ENCODE data around the gene OR6J1. TPM values are rescaled to one million over a fixed set of nuclear protein-coding genes. Genes with fewer than 3 reads are reported as not detected.
A peak's percentile ranks its signal among the peaks of the same experiment; 100 is the strongest.
"Not testable (repeated sequence)": the region's sequence is repeated elsewhere in the genome, so short reads cannot be mapped to it uniquely, and the experiment has no call there.

Gene OR6J1
- total RNA-seq, 1 donor = not detected

- DNase-seq (ENCODE audit: low read depth) = no peak
- no peak overlapping the region for H3K4me3 ChIP-seq (ENCODE audit: low read depth, low read length)
- TF ChIP-seq CTCF (IDR thresholded peaks at IDR 0.05; ENCODE audit: insufficient read depth, low read depth, low read length) = no peak
Measured at GRCh38 chr14:22593601-22594000, 50.6 kb downstream of the OR6J1 start.

GRCh38 chr14:22593189-22593588, 51.0 kb downstream of the OR6J1 start:
- TF ChIP-seq CTCF (IDR thresholded peaks at IDR 0.05; ENCODE audit: insufficient read depth, low read depth, low read length) = no peak
- no peak for DNase-seq (ENCODE audit: low read depth)
- H3K4me3 ChIP-seq (ENCODE audit: low read depth, low read length) = no peak overlapping the region

GRCh38 chr14:22589096-22589839, 54.9 kb downstream of the OR6J1 start, which contains the start of gene DAD1:
DAD1 (minus strand) TSS chr14:22589224; CDS start chr14:22589157, 67 bp downstream.
- TF ChIP-seq CTCF (IDR thresholded peaks at IDR 0.05; ENCODE audit: insufficient read depth, low read depth, low read length) = no peak
- peak; percentile 100 for DNase-seq (ENCODE audit: low read depth)
- H3K4me3 ChIP-seq (ENCODE audit: low read depth, low read length) = peak within 1 kb of the TSS; percentile 95

- DNase-seq (ENCODE audit: low read depth) = no peak
- peak overlapping the region; percentile 95 for H3K4me3 ChIP-seq (ENCODE audit: low read depth, low read length)
- no peak for TF ChIP-seq CTCF (IDR thresholded peaks at IDR 0.05; ENCODE audit: insufficient read depth, low read depth, low read length)
Measured at GRCh38 chr14:22588526-22589095, 55.5 kb downstream of the OR6J1 start.

DNA sequence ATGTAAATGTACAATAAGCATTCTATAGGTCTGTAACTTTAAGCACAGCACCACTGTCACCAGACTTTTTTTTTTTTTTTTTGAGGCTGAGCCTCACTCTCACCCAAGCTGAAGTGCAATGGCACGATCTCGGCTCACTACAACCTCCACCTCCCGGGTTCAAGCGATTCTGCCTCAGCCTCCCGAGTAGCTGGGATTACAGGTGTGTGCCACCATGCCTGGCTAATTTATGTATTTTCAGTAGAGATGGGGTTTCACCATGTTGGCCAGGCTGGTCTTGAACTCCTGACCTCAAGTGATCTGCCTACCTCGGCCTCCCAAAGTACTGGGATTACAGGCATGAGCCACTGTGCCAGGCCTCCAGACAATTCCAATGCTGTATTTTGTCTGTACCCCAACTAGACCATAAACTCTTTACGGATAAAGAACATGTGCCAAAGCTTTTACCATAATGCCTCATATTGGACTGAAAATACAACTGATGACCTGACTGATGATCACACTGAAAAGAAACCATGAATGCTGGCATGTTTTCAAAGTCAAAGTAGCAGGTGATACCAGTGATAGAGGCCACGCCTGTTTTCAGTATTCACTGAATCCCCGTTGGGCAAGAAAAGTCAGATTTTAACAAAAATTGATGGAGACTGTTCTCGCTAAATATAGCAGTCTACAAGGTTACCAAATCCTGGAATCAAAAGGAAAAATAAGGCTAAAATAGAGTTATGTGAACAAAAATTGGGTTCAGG, 56.3 kb downstream of the OR6J1 start:
- peak overlapping the region; percentile 95 for H3K4me3 ChIP-seq (ENCODE audit: low read depth, low read length)
- DNase-seq (ENCODE audit: low read depth) = not testable (repeated sequence)

DNA sequence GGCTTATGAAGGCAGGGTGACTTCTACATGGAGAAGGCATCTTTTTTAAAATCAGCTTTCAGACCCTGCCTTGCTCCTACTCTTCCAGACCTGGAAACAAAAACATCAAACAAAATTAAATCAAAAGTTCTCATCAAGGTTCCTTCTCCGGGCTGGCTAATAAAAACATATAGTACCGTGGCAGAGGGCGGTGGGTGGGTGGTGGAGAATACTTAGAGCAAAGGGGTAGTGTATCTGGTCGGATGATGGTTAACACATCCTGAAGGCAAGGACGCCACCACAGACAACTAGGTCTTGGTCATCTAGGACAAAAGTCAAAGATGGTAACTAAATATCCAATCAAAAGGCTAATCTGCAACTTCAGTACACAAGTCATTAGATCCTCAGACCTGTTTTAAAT, 56.9 kb downstream of the OR6J1 start:
- DNase-seq (ENCODE audit: low read depth) = no peak
- no peak for TF ChIP-seq CTCF (IDR thresholded peaks at IDR 0.05; ENCODE audit: insufficient read depth, low read depth, low read length)
- H3K4me3 ChIP-seq (ENCODE audit: low read depth, low read length) = no peak overlapping the region

- DNase-seq (ENCODE audit: low read depth) = no peak
- H3K4me3 ChIP-seq (ENCODE audit: low read depth, low read length) = no peak overlapping the region
- TF ChIP-seq CTCF (IDR thresholded peaks at IDR 0.05; ENCODE audit: insufficient read depth, low read depth, low read length) = no peak
Measured at GRCh38 chr14:22583994-22584393, 60.2 kb downstream of the OR6J1 start.
